ENCODE data around the gene ZDHHC11. TPM values are rescaled to one million over a fixed set of nuclear protein-coding genes. Genes with fewer than 3 reads are reported as not detected.
"Not testable (repeated sequence)": the region's sequence is repeated elsewhere in the genome, so short reads cannot be mapped to it uniquely, and the experiment has no call there.

Gene ZDHHC11
- total and polyA plus RNA-seq, 2 experiments from 2014 or later = 5.8 to 8.5 TPM

- H3K36me3 ChIP-seq (replicated peaks; ENCODE audit: insufficient read depth, low read depth) = no peaks in the 10 kb centered on the region
- H3K4me3 ChIP-seq = no peak overlapping the region
- H3K4me1 ChIP-seq (ENCODE audit: insufficient read depth) = no peaks in the 10 kb centered on the region
- TF ChIP-seq EZH2 (IDR thresholded peaks at IDR 0.05; ENCODE audit: borderline replicate concordance) (no peak), EZH2phosphoT487 (IDR thresholded peaks at IDR 0.05; ENCODE audit: low read depth, severe bottlenecking, unreplicated experiment) (no peak), CTCF (IDR thresholded peaks at IDR 0.05; ENCODE audit: poor library complexity) (no peak)
- DNase-seq (ENCODE audit: low spot score) = no peak
- H3K27me3 ChIP-seq = no peaks in the 10 kb centered on the region
- H4K20me1 ChIP-seq (ENCODE audit: insufficient read depth, poor library complexity, severe bottlenecking) = no peaks in the 10 kb centered on the region
- no peaks in the 10 kb centered on the region for H3K9me3 ChIP-seq (ENCODE audit: low read depth)
- no peak overlapping the region for H3K27ac ChIP-seq
- no peak overlapping the region for H2AFZ ChIP-seq
- WGBS (ENCODE audit: low lambda C conversion rate, missing lambda C conversion rate) = 93% methylated on average over 10 of the region's 15 CpGs
- H3K9me2 ChIP-seq (replicated peaks; ENCODE audit: insufficient read depth) = no peaks in the 10 kb centered on the region
- no peaks in the 10 kb centered on the region for H3K79me2 ChIP-seq
- H3K4me2 ChIP-seq = no peak overlapping the region
Measured at GRCh38 chr5:816176-816575, 34.6 kb downstream of the ZDHHC11 start.

- Histone ChIP-seq H2AFZ (no peak overlapping the region), H3K9me2 (replicated peaks; ENCODE audit: insufficient read depth) (no peaks in the 10 kb centered on the region), H4K20me1 (ENCODE audit: insufficient read depth, poor library complexity, severe bottlenecking) (no peaks in the 10 kb centered on the region), H3K4me1 (ENCODE audit: insufficient read depth) (no peaks in the 10 kb centered on the region), H3K79me2 (no peaks in the 10 kb centered on the region), H3K4me3 (no peak overlapping the region), H3K27ac (no peak overlapping the region), H3K36me3 (replicated peaks; ENCODE audit: insufficient read depth, low read depth) (no peaks in the 10 kb centered on the region), H3K27me3 (no peaks in the 10 kb centered on the region), H3K9me3 (ENCODE audit: low read depth) (no peaks in the 10 kb centered on the region), H3K4me2 (no peak overlapping the region)
- no peak for DNase-seq (ENCODE audit: low spot score)
- TF ChIP-seq EZH2phosphoT487 (IDR thresholded peaks at IDR 0.05; ENCODE audit: low read depth, severe bottlenecking, unreplicated experiment) = no peak
- WGBS (ENCODE audit: low lambda C conversion rate, missing lambda C conversion rate) = 100% methylated on average over 3 of the region's 3 CpGs
Measured at GRCh38 chr5:815449-815848, 35.3 kb downstream of the ZDHHC11 start.

- H3K27ac ChIP-seq; H3K4me2 ChIP-seq; H3K27me3 ChIP-seq; H3K4me3 ChIP-seq; H3K4me1 ChIP-seq (ENCODE audit: insufficient read depth); H3K9me2 ChIP-seq (replicated peaks; ENCODE audit: insufficient read depth); H3K36me3 ChIP-seq (replicated peaks; ENCODE audit: insufficient read depth, low read depth); H3K79me2 ChIP-seq; DNase-seq (ENCODE audit: low spot score); H2AFZ ChIP-seq; H4K20me1 ChIP-seq (ENCODE audit: insufficient read depth, poor library complexity, severe bottlenecking); H3K9me3 ChIP-seq (ENCODE audit: low read depth): not testable (repeated sequence)
- 85% methylated on average over 4 of the region's 5 CpGs for WGBS (ENCODE audit: low lambda C conversion rate, missing lambda C conversion rate)
Measured at GRCh38 chr5:813575-813974, 37.2 kb downstream of the ZDHHC11 start.

- not testable (repeated sequence) for DNase-seq (ENCODE audit: low spot score); H3K4me1 ChIP-seq (ENCODE audit: insufficient read depth); H4K20me1 ChIP-seq (ENCODE audit: insufficient read depth, poor library complexity, severe bottlenecking); H3K9me2 ChIP-seq (replicated peaks; ENCODE audit: insufficient read depth); H3K4me2 ChIP-seq; H3K79me2 ChIP-seq; H2AFZ ChIP-seq; H3K9me3 ChIP-seq (ENCODE audit: low read depth); H3K4me3 ChIP-seq; H3K27ac ChIP-seq; H3K27me3 ChIP-seq; H3K36me3 ChIP-seq (replicated peaks; ENCODE audit: insufficient read depth, low read depth)
- WGBS (ENCODE audit: low lambda C conversion rate, missing lambda C conversion rate) = 76% methylated on average over 8 of the region's 9 CpGs
Measured at GRCh38 chr5:811384-811783, 39.4 kb downstream of the ZDHHC11 start.

GRCh38 chr5:807719-808514, 42.9 kb downstream of the ZDHHC11 start:
- 83% methylated on average over 7 of the region's 10 CpGs for WGBS (ENCODE audit: low lambda C conversion rate, missing lambda C conversion rate)
- not testable (repeated sequence) for H3K4me3 ChIP-seq; H3K27me3 ChIP-seq; H2AFZ ChIP-seq; H3K4me2 ChIP-seq; H4K20me1 ChIP-seq (ENCODE audit: insufficient read depth, poor library complexity, severe bottlenecking); DNase-seq (ENCODE audit: low spot score); H3K9me2 ChIP-seq (replicated peaks; ENCODE audit: insufficient read depth); H3K9me3 ChIP-seq (ENCODE audit: low read depth); H3K4me1 ChIP-seq (ENCODE audit: insufficient read depth); H3K36me3 ChIP-seq (replicated peaks; ENCODE audit: insufficient read depth, low read depth); H3K27ac ChIP-seq; H3K79me2 ChIP-seq
